ENCODE data around the gene CYB561.

GRCh38 chr17:63434951-63435571 is 11.0 kb downstream of the CYB561 start:
- TF ChIP-seq KLF10 (tag by site-specific recombination; IDR thresholded peaks at IDR 0.05) (no peak), CTCF (tag by site-specific recombination; IDR thresholded peaks at IDR 0.05) (no peak), ZBTB8A (tag by site-specific recombination; IDR thresholded peaks at IDR 0.05) (peak; percentile 66), ZNF571 (tag by site-specific recombination; IDR thresholded peaks at IDR 0.05) (no peak), ZNF521 (tag by site-specific recombination; IDR thresholded peaks at IDR 0.05) (no peak), ZNF629 (tag by site-specific recombination; IDR thresholded peaks at IDR 0.05) (no peak), ZFP69B (tag by site-specific recombination; IDR thresholded peaks at IDR 0.05) (no peak), ZNF704 (tag by site-specific recombination; IDR thresholded peaks at IDR 0.05) (no peak), ZBTB11 (tag by site-specific recombination; conservative IDR thresholded peaks at IDR 0.05; ENCODE audit: low read depth) (no peak), RBAK (tag by site-specific recombination; IDR thresholded peaks at IDR 0.05) (no peak)
- TF ChIP-seq, protein P1, sequence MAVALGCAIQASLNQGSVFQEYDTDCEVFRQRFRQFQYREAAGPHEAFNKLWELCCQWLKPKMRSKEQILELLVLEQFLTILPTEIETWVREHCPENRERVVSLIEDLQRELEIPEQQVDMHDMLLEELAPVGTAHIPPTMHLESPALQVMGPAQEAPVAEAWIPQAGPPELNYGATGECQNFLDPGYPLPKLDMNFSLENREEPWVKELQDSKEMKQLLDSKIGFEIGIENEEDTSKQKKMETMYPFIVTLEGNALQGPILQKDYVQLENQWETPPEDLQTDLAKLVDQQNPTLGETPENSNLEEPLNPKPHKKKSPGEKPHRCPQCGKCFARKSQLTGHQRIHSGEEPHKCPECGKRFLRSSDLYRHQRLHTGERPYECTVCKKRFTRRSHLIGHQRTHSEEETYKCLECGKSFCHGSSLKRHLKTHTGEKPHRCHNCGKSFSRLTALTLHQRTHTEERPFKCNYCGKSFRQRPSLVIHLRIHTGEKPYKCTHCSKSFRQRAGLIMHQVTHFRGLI (tag by site-specific recombination; IDR thresholded peaks at IDR 0.05): no peak
